ENCODE results near the gene PECR. TPM values are rescaled to one million over a fixed set of nuclear protein-coding genes. Genes with fewer than 3 reads are reported as not detected.
A peak's percentile ranks its signal among the peaks of the same experiment; 100 is the strongest.

Gene PECR
- total RNA-seq, 1 experiment from 2014 or later: 13.9 TPM

DNA sequence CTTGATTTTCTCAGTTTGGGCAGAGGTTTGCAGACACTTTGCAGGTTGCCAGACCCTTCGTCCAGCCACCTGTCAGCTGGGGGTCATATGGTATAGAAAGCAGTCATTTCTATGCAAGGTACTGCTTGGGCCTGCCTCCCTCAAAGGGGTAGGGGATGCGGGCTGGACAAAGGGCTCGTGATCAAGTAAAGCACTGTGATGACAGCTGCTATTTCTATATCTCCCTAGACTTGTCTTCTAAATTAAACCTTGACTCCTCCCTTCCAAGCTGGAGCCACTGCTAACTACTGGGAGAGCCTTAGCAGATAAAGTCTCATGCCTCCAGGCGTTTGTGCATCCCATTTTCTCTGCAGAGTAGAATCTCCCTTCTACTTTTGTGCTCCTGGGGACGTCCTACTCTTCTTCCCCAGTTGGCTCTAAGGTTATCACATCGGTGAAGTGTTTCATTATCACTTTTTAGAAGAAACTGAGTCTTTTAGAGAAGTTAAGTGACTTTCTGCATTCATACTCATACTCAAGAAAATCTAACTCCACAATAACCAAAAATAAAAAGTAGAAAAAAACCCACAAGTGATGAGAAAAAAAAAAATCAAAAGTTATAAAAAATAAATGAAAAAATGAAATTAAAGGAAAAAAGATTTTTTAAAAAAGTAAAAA is 26.8 kb upstream of the PECR start:
- POLR2A ChIA-PET: interaction anchor here (0.7 to 3.5 kb wide), 2 partner anchors 26 to 52 kb away, joined by 3 to 46 read pairs; partner anchors contain the start of genes PECR and TMEM169
- H3K36me3 Mint-ChIP-seq: peaks cover 38% of the 10 kb centered on the region
- ATAC-seq: peak; percentile 9

DNA sequence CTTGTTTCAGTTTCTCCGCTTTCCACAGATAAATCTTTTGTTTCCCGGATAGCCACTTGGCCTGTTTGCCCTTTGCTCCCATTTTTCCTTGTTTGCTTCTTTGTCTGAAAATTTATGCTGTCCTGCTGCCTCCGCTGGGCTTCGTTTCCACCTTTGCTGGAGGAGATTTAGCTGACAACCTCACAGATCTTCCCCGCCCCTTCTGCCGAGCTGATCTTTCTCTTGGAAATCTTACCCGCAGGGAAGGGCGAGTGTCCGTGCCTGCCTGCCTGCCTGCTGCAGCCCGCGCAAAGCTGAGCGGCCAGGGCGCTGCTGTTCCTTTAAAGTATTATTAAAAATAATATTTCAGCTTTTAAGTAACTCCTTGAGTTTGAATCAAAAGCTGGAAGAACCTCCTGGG is 26.2 kb upstream of the PECR start:
- POLR2A ChIA-PET: interaction anchor here (0.7 to 3.5 kb wide), 2 partner anchors 25 to 52 kb away, joined by 3 to 46 read pairs; partner anchors contain the start of genes PECR and TMEM169
- TF ChIP-seq, protein P1, sequence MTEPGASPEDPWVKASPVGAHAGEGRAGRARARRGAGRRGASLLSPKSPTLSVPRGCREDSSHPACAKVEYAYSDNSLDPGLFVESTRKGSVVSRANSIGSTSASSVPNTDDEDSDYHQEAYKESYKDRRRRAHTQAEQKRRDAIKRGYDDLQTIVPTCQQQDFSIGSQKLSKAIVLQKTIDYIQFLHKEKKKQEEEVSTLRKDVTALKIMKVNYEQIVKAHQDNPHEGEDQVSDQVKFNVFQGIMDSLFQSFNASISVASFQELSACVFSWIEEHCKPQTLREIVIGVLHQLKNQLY (CRISPR knock-in tag; IDR thresholded peaks at IDR 0.05): no peak
- TF ChIP-seq GTF2I (CRISPR knock-in tag; conservative IDR thresholded peaks at IDR 0.05) (no peak), ZNF423 (CRISPR knock-in tag; IDR thresholded peaks at IDR 0.05) (no peak), FOXP1 (CRISPR knock-in tag; IDR thresholded peaks at IDR 0.05; ENCODE audit: borderline replicate concordance) (no peak), SOX15 (CRISPR knock-in tag; IDR thresholded peaks at IDR 0.05) (no peak), SMAD4 (CRISPR knock-in tag; IDR thresholded peaks at IDR 0.05) (no peak), RELA (CRISPR knock-in tag; IDR thresholded peaks at IDR 0.05; ENCODE audit: borderline replicate concordance) (no peak), MXD4 (CRISPR knock-in tag; IDR thresholded peaks at IDR 0.05; ENCODE audit: borderline replicate concordance) (no peak)
- TF ChIP-seq, protein P2, sequence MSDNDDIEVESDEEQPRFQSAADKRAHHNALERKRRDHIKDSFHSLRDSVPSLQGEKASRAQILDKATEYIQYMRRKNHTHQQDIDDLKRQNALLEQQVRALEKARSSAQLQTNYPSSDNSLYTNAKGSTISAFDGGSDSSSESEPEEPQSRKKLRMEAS (CRISPR knock-in tag; IDR thresholded peaks at IDR 0.05): no peak
- TF ChIP-seq, protein P3, sequence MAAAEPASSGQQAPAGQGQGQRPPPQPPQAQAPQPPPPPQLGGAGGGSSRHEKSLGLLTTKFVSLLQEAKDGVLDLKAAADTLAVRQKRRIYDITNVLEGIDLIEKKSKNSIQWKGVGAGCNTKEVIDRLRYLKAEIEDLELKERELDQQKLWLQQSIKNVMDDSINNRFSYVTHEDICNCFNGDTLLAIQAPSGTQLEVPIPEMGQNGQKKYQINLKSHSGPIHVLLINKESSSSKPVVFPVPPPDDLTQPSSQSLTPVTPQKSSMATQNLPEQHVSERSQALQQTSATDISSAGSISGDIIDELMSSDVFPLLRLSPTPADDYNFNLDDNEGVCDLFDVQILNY (CRISPR knock-in tag; IDR thresholded peaks at IDR 0.05): no peak
- TF ChIP-seq, protein P4, sequence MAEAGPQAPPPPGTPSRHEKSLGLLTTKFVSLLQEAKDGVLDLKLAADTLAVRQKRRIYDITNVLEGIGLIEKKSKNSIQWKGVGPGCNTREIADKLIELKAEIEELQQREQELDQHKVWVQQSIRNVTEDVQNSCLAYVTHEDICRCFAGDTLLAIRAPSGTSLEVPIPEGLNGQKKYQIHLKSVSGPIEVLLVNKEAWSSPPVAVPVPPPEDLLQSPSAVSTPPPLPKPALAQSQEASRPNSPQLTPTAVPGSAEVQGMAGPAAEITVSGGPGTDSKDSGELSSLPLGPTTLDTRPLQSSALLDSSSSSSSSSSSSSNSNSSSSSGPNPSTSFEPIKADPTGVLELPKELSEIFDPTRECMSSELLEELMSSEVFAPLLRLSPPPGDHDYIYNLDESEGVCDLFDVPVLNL (CRISPR knock-in tag; IDR thresholded peaks at IDR 0.05; ENCODE audit: borderline replicate concordance, low read depth): no peak
- TF ChIP-seq, protein P5, sequence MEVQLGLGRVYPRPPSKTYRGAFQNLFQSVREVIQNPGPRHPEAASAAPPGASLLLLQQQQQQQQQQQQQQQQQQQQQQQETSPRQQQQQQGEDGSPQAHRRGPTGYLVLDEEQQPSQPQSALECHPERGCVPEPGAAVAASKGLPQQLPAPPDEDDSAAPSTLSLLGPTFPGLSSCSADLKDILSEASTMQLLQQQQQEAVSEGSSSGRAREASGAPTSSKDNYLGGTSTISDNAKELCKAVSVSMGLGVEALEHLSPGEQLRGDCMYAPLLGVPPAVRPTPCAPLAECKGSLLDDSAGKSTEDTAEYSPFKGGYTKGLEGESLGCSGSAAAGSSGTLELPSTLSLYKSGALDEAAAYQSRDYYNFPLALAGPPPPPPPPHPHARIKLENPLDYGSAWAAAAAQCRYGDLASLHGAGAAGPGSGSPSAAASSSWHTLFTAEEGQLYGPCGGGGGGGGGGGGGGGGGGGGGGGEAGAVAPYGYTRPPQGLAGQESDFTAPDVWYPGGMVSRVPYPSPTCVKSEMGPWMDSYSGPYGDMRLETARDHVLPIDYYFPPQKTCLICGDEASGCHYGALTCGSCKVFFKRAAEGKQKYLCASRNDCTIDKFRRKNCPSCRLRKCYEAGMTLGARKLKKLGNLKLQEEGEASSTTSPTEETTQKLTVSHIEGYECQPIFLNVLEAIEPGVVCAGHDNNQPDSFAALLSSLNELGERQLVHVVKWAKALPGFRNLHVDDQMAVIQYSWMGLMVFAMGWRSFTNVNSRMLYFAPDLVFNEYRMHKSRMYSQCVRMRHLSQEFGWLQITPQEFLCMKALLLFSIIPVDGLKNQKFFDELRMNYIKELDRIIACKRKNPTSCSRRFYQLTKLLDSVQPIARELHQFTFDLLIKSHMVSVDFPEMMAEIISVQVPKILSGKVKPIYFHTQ (CRISPR knock-in tag; IDR thresholded peaks at IDR 0.05): no peak
- CTCF ChIA-PET: interaction anchor here (0.6 to 3.0 kb wide), 6 partner anchors 24 to 164 kb away, joined by 3 to 22 read pairs (median 6); partner anchors contain the start of genes PECR and TMEM169

More for the DNA sequence above, 26.8 kb upstream of the PECR start:
- H3K9me3 Mint-ChIP-seq: no peaks in the 10 kb centered on the region
- no peaks in the 10 kb centered on the region; the same call in 1 of the 2 replicates for H3K27me3 Mint-ChIP-seq (ENCODE audit: low read depth)
- TF ChIP-seq, protein P6, sequence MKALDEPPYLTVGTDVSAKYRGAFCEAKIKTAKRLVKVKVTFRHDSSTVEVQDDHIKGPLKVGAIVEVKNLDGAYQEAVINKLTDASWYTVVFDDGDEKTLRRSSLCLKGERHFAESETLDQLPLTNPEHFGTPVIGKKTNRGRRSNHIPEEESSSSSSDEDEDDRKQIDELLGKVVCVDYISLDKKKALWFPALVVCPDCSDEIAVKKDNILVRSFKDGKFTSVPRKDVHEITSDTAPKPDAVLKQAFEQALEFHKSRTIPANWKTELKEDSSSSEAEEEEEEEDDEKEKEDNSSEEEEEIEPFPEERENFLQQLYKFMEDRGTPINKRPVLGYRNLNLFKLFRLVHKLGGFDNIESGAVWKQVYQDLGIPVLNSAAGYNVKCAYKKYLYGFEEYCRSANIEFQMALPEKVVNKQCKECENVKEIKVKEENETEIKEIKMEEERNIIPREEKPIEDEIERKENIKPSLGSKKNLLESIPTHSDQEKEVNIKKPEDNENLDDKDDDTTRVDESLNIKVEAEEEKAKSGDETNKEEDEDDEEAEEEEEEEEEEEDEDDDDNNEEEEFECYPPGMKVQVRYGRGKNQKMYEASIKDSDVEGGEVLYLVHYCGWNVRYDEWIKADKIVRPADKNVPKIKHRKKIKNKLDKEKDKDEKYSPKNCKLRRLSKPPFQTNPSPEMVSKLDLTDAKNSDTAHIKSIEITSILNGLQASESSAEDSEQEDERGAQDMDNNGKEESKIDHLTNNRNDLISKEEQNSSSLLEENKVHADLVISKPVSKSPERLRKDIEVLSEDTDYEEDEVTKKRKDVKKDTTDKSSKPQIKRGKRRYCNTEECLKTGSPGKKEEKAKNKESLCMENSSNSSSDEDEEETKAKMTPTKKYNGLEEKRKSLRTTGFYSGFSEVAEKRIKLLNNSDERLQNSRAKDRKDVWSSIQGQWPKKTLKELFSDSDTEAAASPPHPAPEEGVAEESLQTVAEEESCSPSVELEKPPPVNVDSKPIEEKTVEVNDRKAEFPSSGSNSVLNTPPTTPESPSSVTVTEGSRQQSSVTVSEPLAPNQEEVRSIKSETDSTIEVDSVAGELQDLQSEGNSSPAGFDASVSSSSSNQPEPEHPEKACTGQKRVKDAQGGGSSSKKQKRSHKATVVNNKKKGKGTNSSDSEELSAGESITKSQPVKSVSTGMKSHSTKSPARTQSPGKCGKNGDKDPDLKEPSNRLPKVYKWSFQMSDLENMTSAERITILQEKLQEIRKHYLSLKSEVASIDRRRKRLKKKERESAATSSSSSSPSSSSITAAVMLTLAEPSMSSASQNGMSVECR (CRISPR knock-in tag; IDR thresholded peaks at IDR 0.05; ENCODE audit: borderline replicate concordance): no peak
- TF ChIP-seq, protein P5 (CRISPR knock-in tag; IDR thresholded peaks at IDR 0.05): no peak
- peaks cover 45% of the 10 kb centered on the region for H3K4me1 Mint-ChIP-seq
- no peak for DNase-seq (ENCODE audit: low spot score)
- peak overlapping the region; percentile 98 for H3K27ac Mint-ChIP-seq
- H3K4me3 Mint-ChIP-seq: peak overlapping the region; percentile 100
- CTCF ChIA-PET: interaction anchor here (0.7 to 3.0 kb wide), 6 partner anchors 24 to 158 kb away, joined by 3 to 22 read pairs (median 6); partner anchors contain the start of genes PECR and TMEM169

More for the DNA sequence above, 26.2 kb upstream of the PECR start:
- DNase-seq (ENCODE audit: low spot score): peak; percentile 41
- peak overlapping the region; percentile 95 for H3K27ac Mint-ChIP-seq
- peaks cover 31% of the 10 kb centered on the region for H3K36me3 Mint-ChIP-seq
- H3K4me3 Mint-ChIP-seq: peak overlapping the region; percentile 100
- H3K27me3 Mint-ChIP-seq (ENCODE audit: low read depth): no peaks in the 10 kb centered on the region; the same call in 1 of the 2 replicates
- no peaks in the 10 kb centered on the region for H3K9me3 Mint-ChIP-seq
- ATAC-seq: peak; percentile 62
- H3K4me1 Mint-ChIP-seq: peaks cover 39% of the 10 kb centered on the region
